Sigmoid colon (tissue), 7 donors: ENCODE measurements around the gene PET100. TPM values are rescaled to one million over a fixed set of nuclear protein-coding genes. Genes with fewer than 3 reads are reported as not detected.

ENCODE experiments used
- DNase-seq: peaks from one replicate; pipeline ENCODE4 v3.0.0-alpha.2; 2019
- H3K27ac ChIP-seq, 4 donors: fragments of 200-600 bp; sonication (generic); one replicate each; pipeline ENCODE4 v1.5.1; 2016 to 2019; ENCODE audit warnings: mild to moderate bottlenecking in 1 of 4
- H3K27me3 ChIP-seq, 3 donors: fragments of 200-600 bp; sonication (generic); one replicate each; pipeline ENCODE4 v1.5.1; 2019; ENCODE audit warnings: mild to moderate bottlenecking in 1 of 3
- H3K36me3 ChIP-seq, 4 donors: fragments of 200-600 bp; sonication (generic); one replicate each; pipeline ENCODE4 v1.5.1; 2016 to 2019
- H3K4me1 ChIP-seq, 4 donors: fragments of 200-600 bp; sonication (generic); one replicate each; pipeline ENCODE4 v1.5.1; 2017 to 2019
- H3K4me3 ChIP-seq, 4 donors: fragments of 200-600 bp; sonication (generic); one replicate each; pipeline ENCODE4 v1.5.1; 2017 to 2019; ENCODE audit warnings: mild to moderate bottlenecking in 2 of 4, moderate library complexity in 1 of 4
- H3K9me3 ChIP-seq, 4 donors: fragments of 200-600 bp in 3 of 4; sonication (generic) in 3 of 4; one replicate each; pipeline versions ENCODE4 v1.5.1 to v1.6.1; 2013 to 2019
- EP300 ChIP-seq, 4 donors: sonication (generic); formaldehyde crosslinking; IDR thresholded peaks; one replicate each; pipeline ENCODE4 v1.6.1; 2017; ENCODE audit warnings: antibody characterized with exemption in 4 of 4
- POLR2A ChIP-seq, 2 donors: fragments of 450-650 bp; IDR thresholded peaks; one replicate each; pipeline ENCODE4 v1.6.1; 2016; ENCODE audit warnings: antibody characterized with exemption in 2 of 2, mild to moderate bottlenecking in 2 of 2, moderate library complexity in 2 of 2
- POLR2AphosphoS5 ChIP-seq, 4 donors: sonication (generic); formaldehyde crosslinking; IDR thresholded peaks; one replicate each; pipeline ENCODE4 v1.6.1; 2017; ENCODE audit warnings: antibody characterized with exemption in 4 of 4
- WGBS, 2 donors: extraction: QIAGEN DNeasy Blood & Tissue Kit; methylation state at CpG; one replicate each; pipeline ENCODE4 v1.1.7; 2013; 5-methylcytosine and 5-hydroxymethylcytosine counted together
- intact Hi-C: fragments of 100-400 bp; cut with DNase I; formaldehyde crosslinking; loops from one replicate; pipeline ENCODE4 v1.15.1; 2023
- polyA plus RNA-seq, 3 donors: library from polyadenylated mRNA; stranded (reverse); fragments of 200-250 nt; gene quantifications; one replicate each; pipeline ENCODE4 v1.2.3, GENCODE V29; 2013
- total RNA-seq, 4 donors: library from RNA; depleted of rRNA; stranded (reverse); fragments of >200 nt; gene quantifications; one replicate each; pipeline ENCODE4 v1.1.0, GENCODE V29; 2016
- TF ChIP-seq, protein P1 (sequence below), 4 experiments: fragments of 450-650 bp in 3 of 4; fragments of 200-600 bp in 1 of 4; IDR thresholded peaks; one replicate each; pipeline ENCODE4 v1.5.1; 2016 to 2019; ENCODE audit warnings: antibody characterized with exemption in 4 of 4, mild to moderate bottlenecking in 3 of 4, moderate library complexity in 2 of 4
- donor health status: healthy with polysubstance abuse.
- donor health status: Bipolar disorder and iron deficiency.
- donor health status: healthy.

PET100 gene
- total and polyA plus RNA-seq, 7 donors = 10.8 to 70.9 (median 37.1) TPM

DNA sequence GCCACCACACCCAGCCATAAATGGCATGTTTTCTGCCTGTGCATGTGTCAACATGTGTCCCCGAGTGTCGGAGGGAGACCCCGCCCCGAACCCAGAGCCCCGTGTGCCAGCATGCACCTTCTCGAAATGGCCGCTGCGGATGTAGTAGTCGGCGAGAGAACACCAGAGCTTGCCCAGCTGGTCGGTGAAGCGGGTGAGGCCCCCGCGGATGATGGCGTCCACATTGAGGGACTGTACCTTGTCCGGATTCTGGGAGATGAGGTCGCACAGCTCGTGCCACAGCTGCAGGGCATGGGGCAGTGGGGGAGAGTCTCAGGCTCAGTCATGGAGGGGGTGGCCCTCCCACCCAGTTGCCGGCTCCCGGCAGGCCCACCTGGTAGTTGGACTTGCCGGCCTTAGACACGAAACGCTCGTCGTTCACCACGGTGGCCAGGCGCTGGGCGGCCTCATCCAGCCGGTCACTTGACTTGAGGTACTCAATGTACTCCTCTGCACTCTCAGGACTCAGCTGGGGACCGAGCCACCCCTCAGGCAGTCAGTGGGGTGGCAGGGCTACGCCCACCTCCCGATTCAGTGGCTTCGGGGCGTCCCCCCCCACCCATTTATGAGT, 3.7 kb upstream of the PET100 start:
- TF ChIP-seq POLR2A (IDR thresholded peaks at IDR 0.05) (no peak), EP300 (IDR thresholded peaks at IDR 0.05) (no peak), POLR2AphosphoS5 (IDR thresholded peaks at IDR 0.05) (no peak)
- TF ChIP-seq, protein P1, sequence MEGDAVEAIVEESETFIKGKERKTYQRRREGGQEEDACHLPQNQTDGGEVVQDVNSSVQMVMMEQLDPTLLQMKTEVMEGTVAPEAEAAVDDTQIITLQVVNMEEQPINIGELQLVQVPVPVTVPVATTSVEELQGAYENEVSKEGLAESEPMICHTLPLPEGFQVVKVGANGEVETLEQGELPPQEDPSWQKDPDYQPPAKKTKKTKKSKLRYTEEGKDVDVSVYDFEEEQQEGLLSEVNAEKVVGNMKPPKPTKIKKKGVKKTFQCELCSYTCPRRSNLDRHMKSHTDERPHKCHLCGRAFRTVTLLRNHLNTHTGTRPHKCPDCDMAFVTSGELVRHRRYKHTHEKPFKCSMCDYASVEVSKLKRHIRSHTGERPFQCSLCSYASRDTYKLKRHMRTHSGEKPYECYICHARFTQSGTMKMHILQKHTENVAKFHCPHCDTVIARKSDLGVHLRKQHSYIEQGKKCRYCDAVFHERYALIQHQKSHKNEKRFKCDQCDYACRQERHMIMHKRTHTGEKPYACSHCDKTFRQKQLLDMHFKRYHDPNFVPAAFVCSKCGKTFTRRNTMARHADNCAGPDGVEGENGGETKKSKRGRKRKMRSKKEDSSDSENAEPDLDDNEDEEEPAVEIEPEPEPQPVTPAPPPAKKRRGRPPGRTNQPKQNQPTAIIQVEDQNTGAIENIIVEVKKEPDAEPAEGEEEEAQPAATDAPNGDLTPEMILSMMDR (IDR thresholded peaks at IDR 0.05) = no peak
- intact Hi-C loops = loop anchor here (10.0 kb wide), 1 partner anchor 231 kb away; no protein-coding TSS in a partner anchor
- 93 to 96% methylated on average over 34 of the region's 34 CpGs for WGBS, 2 donors
- Histone ChIP-seq H3K9me3 (no peaks in the 10 kb centered on the region), H3K4me1 (peaks cover 0 to 33% (median 29%) of the 10 kb centered on the region in 4 donors), H3K27me3 (no peaks in the 10 kb centered on the region), H3K36me3 (peaks cover 26 to 59% (median 41%) of the 10 kb centered on the region in 4 donors), H3K27ac (no peak overlapping the region), H3K4me3 (no peak overlapping the region)
- no peak for DNase-seq

DNA sequence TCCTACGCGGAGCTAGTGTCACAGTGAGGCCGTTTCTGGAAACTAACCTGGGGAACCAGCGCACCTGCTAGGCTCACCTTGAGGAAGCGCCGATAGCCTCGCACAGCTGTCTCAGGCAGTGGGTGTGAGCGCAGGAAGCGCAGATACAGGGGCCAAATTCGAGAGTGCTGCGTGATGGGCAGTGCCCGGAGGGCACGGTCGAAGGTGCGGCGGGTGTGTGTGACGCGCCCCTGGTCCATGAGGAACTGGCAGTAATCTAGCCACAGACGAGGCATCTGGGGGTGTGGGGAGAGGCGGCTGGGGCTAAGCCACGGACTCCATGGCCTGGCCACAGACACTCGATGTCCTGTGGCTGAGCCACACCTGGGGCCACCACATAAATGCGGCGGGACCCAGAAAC, 2.4 kb upstream of the PET100 start:
- intact Hi-C loops = loop anchor here (10.0 kb wide), 1 partner anchor 232 kb away; no protein-coding TSS in a partner anchor
- Histone ChIP-seq H3K4me3 (no peak overlapping the region), H3K9me3 (no peaks in the 10 kb centered on the region), H3K4me1 (peaks cover 0 to 38% (median 33%) of the 10 kb centered on the region in 4 donors), H3K36me3 (peaks cover 13 to 49% (median 28%) of the 10 kb centered on the region in 4 donors), H3K27me3 (no peaks in the 10 kb centered on the region), H3K27ac (no peak overlapping the region)
- TF ChIP-seq, protein P1 (IDR thresholded peaks at IDR 0.05) = no peak
- TF ChIP-seq POLR2AphosphoS5 (IDR thresholded peaks at IDR 0.05) = no peak
- no peak for TF ChIP-seq EP300 (IDR thresholded peaks at IDR 0.05)
- TF ChIP-seq POLR2A (IDR thresholded peaks at IDR 0.05) = no peak
- 89 to 96% methylated on average over 24 of the region's 24 CpGs for WGBS, 2 donors
- DNase-seq = no peak

DNA sequence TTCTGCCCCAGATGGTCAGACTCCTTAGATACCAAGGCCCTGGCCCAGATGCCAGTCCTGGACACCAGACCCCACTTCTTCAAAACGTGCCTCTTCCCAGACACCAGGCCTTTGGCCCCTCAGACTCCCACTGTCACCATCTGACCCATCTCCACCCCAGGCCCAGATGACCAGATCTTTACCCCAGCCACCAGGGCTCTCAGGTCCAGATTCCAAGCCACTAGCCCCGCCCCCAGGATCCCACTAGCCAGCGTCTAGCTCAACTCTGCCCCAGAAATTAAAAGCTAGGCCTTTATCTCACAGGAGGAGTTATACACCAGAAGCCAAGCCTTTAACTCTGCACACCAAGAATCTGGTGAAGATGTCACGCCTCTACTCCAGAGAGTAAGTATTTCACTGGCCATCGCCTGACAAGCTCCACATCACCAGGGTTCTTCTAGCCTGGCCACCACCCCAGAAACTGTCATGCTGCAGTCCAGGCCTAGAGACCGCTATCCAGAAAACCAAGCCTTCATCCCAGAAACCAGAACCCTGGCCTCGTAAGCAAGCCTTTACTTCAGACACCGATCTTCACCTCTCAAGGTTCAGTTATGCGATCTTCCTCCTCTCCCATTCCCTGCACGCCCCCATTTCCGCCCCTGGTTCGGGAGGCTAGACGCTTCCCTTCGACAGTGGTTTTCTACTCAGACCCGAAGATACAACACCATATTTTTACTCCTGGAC, 843 bp upstream of the PET100 start:
- H3K4me1 ChIP-seq = peaks cover 0 to 38% (median 33%) of the 10 kb centered on the region in 4 donors

DNA sequence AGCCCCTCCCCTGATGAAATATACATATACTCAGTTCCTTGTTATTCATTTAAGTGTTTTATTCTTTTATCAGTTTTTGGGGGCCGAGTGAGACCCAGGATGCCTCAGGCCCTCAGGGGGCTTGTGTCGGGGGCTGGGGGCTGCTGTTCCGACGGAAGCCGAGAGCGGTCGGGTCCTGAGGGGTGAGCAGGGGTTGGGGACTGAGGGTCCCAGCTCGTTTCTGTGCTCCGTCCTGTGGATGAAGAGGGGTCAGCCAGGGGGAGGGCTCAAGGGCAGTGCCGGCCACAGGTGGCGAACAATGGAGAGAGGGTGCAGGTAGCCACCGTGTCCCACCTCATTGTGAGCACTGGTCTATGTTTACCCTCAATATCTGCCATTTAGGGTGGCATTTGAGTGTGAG, 2.0 kb downstream of the PET100 start:
- DNase-seq = no peak
- Histone ChIP-seq H3K27me3 (peaks cover 0 to 11% (median 9%) of the 10 kb centered on the region in 3 donors), H3K27ac (no peak overlapping the region), H3K4me3 (no peak overlapping the region), H3K36me3 (peaks cover 0 to 14% (median 0%) of the 10 kb centered on the region in 4 donors), H3K4me1 (peaks cover 0 to 38% (median 33%) of the 10 kb centered on the region in 4 donors), H3K9me3 (no peaks in the 10 kb centered on the region)
- no peak for TF ChIP-seq EP300 (IDR thresholded peaks at IDR 0.05)
- TF ChIP-seq, protein P1 (IDR thresholded peaks at IDR 0.05) = no peak
- TF ChIP-seq POLR2AphosphoS5 (IDR thresholded peaks at IDR 0.05) = no peak
- no peak for TF ChIP-seq POLR2A (IDR thresholded peaks at IDR 0.05)
- intact Hi-C loops = no loop called here
- WGBS, 2 donors = 91 to 93% methylated on average over 12 of the region's 12 CpGs

More for the DNA sequence above, 843 bp upstream of the PET100 start:
- peak overlapping the region; percentile 78 to 98 (median 97) for H3K4me3 ChIP-seq
- TF ChIP-seq, protein P1 (IDR thresholded peaks at IDR 0.05) = no peak
- TF ChIP-seq POLR2AphosphoS5 (IDR thresholded peaks at IDR 0.05) (no peak), POLR2A (IDR thresholded peaks at IDR 0.05) (no peak), EP300 (IDR thresholded peaks at IDR 0.05) (no peak)
- H3K27ac ChIP-seq = peak overlapping the region; percentile 81 to 91 (median 88)
- H3K36me3 ChIP-seq = peaks cover 0 to 40% (median 12%) of the 10 kb centered on the region in 4 donors
- 2 to 6% methylated on average over 15 of the region's 15 CpGs for WGBS, 2 donors
- no peaks in the 10 kb centered on the region for H3K9me3 ChIP-seq
- intact Hi-C loops = loop anchor here (2.0 to 10.0 kb wide), 2 partner anchors 52 to 234 kb away; partner anchors contain the start of gene TRAPPC5
- no peaks in the 10 kb centered on the region for H3K27me3 ChIP-seq
- DNase-seq = no peak
